A673 (cell line): ENCODE measurements around the gene BTN3A1.

Source experiments
- CTCF ChIP-seq: fragments of 300-800, 200-600 bp; sonication (generic); conservative IDR thresholded peaks from 2 replicates; pipeline ENCODE4 v1.5.1; 2017; ENCODE audit warnings: low read depth, mild to moderate bottlenecking, antibody characterized with exemption, low read length, moderate library complexity, mixed read lengths
- EZH2 ChIP-seq: fragments of 200-600 bp; sonication (generic); IDR thresholded peaks from 2 replicates; pipeline ENCODE4 v1.6.1; 2017; ENCODE audit warnings: borderline replicate concordance, low read depth, mild to moderate bottlenecking, mixed read lengths, antibody characterized with exemption, low read length; ENCODE audit not compliant: poor library complexity, severe bottlenecking

DNA sequence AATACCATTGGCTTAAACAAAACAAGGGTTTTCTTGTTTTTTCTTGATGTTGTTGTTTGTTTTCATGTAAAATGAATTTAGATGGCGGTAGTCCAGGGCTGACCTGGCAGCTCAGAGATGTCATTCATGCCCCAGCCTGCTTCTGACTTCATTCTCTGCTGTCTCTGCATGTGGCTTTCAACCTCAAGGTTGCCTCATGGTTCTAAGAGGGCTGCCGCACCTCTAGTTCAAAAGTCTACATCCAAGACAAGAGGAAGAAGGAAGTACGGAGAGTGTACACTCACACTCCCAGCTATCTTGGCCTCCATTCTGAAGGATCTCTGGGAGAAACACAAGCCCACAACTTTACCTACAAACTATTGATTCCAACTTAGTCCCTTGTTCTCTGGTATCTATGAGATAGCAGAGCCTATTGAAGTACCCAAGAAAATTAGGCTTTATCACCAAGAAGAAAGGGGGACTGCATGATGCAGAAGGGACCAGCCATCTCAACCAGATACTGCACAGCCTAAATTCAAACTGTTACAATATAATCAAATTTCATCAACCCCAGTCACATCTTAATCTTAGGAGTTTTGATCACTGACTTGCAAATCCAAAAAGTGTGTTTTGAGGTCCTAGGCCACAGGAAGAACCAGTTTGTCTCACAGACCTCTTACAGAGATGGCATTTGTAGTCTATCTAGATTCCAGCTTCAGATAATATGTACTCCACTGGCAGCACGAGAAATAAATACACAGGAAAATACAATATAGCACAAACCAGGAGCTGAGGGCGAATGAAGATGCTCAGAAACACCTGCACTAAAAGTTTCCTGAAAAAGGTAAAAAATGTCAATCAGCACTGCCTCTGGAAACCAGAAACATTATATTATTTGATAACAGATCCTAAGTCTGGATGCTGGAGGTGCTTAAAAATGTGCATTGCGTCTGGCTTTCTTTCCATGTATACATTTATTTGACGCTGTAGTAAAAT lies 37.4 kb downstream of the BTN3A1 start:
- TF ChIP-seq CTCF (no peak), EZH2 (no peak)
